PC-9 (cell line): Measurements from ENCODE around the gene HERPUD2. TPM values are rescaled to one million over a fixed set of nuclear protein-coding genes. Genes with fewer than 3 reads are reported as not detected.

Source experiments
- BruUV-seq: library from RNA; stranded (reverse); fragments of 400-500 nt; replicated peaks from 2 replicates; lab custom pipeline; 2021; lab: Mats Ljungman, UMichigan
- CTCF ChIA-PET: fragments of 300-600 bp; sonication (Branson Sonifier 250); formaldehyde crosslinking; loops from one replicate; lab custom pipeline; 2022; ENCODE audit warnings: antibody characterized with exemption; lab: Charles Lee
- POLR2A ChIA-PET: fragments of 300-600 bp; sonication (Branson Sonifier 250); formaldehyde crosslinking; loops from one replicate; lab custom pipeline; 2022; ENCODE audit warnings: antibody characterized with exemption; ENCODE audit not compliant: unreplicated experiment; lab: Charles Lee
- DNase-seq, 2 experiments: peaks; one replicate each; pipeline versions ENCODE4 v3.0.0 to v3.0.0-alpha.2; 2015 to 2022; ENCODE audit warnings: mixed read lengths in 1 of 2
- H2AFZ ChIP-seq: fragments of 200-600 bp; sonication (generic); 2 replicates; pipeline ENCODE4 v1.8.1; 2017; ENCODE audit warnings: antibody characterized with exemption
- H3F3A ChIP-seq: fragments of 200-600 bp; sonication (generic); 2 replicates; pipeline ENCODE4 v1.8.1; 2017; ENCODE audit warnings: antibody characterized with exemption, mild to moderate bottlenecking, low read depth; ENCODE audit not compliant: insufficient read depth
- H3K27ac ChIP-seq: fragments of 200-600 bp; sonication (generic); 2 replicates; pipeline ENCODE4 v1.6.1; 2016; ENCODE audit warnings: mixed run types
- H3K27me3 ChIP-seq: fragments of 200-600 bp; sonication (generic); 2 replicates; pipeline ENCODE4 v1.6.1; 2016; ENCODE audit warnings: low read depth, mixed run types; ENCODE audit not compliant: insufficient read depth
- H3K36me3 ChIP-seq: fragments of 200-600 bp; sonication (generic); 2 replicates; pipeline ENCODE4 v1.6.1; 2016; ENCODE audit warnings: low read depth, mixed run types
- H3K4me1 ChIP-seq: fragments of 200-600 bp; sonication (generic); replicated peaks from 2 replicates; pipeline ENCODE4 v1.6.1; 2016; ENCODE audit warnings: mixed run types; ENCODE audit not compliant: insufficient read depth
- H3K4me2 ChIP-seq: fragments of 200-600 bp; sonication (generic); 2 replicates; pipeline ENCODE4 v1.6.1; 2017; ENCODE audit warnings: mixed run types
- H3K4me3 ChIP-seq: fragments of 200-600 bp; sonication (generic); 2 replicates; pipeline ENCODE4 v1.6.1; 2016; ENCODE audit warnings: mixed run types
- H3K79me2 ChIP-seq: fragments of 200-600 bp; sonication (generic); 2 replicates; pipeline ENCODE4 v1.6.1; 2017; ENCODE audit warnings: low read depth, mixed run types
- H3K9me2 ChIP-seq: fragments of 200-600 bp; sonication (generic); 2 replicates; pipeline ENCODE4 v1.8.1; 2017; ENCODE audit warnings: mild to moderate bottlenecking; ENCODE audit not compliant: insufficient read depth
- H3K9me3 ChIP-seq: fragments of 200-600 bp; sonication (generic); 2 replicates; pipeline ENCODE4 v1.8.1; 2016; ENCODE audit warnings: low read depth; ENCODE audit not compliant: insufficient read depth
- H4K20me1 ChIP-seq: fragments of 200-600 bp; sonication (generic); 2 replicates; pipeline ENCODE4 v1.8.1; 2017; ENCODE audit not compliant: insufficient read depth
- CTCF ChIP-seq: fragments of 200-600 bp; sonication (generic); conservative IDR thresholded peaks from 2 replicates; pipeline ENCODE4 v1.6.1; 2017; ENCODE audit warnings: mixed run types, antibody characterized with exemption, mild to moderate bottlenecking, moderate library complexity
- EZH2 ChIP-seq: fragments of 200-600 bp; sonication (generic); IDR thresholded peaks from 2 replicates; pipeline ENCODE4 v1.8.0; 2017; ENCODE audit warnings: antibody characterized with exemption, low read depth
- intact Hi-C: fragments of 100-400 bp; cut with micrococcal nuclease; formaldehyde crosslinking; loops from one replicate; pipeline ENCODE4 v1.10.0; 2022; ENCODE audit not compliant: unreplicated experiment
- total RNA-seq: library from RNA; stranded (reverse); gene quantifications from 2 replicates; pipeline ENCODE4 v1.2.3, GENCODE V29; 2021

Gene HERPUD2
- total RNA-seq, 1 experiment from 2014 or later: 53.4 TPM

DNA sequence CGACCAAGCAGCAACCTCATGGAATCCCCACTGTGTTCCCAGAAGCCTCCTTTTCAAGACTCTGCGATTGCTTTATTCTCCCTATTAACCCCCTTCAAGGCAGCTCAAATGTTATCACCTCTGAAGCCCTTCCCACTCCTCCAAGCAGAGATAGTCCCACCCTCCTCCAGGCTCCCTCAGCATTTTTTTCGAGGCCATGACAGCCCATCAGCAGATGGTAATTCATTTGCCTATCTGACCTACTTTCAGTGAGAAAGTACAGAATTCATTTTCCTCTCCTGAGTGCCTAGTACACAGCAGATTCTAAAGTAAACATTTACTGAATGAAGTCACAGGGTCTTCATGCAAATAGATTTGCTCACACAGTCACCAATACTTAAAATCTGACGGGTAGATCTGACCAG lies 47.8 kb downstream of the HERPUD2 start:
- Histone ChIP-seq H3K4me2 (no peak overlapping the region), H2AFZ (no peak overlapping the region), H3K9me2 (no peaks in the 10 kb centered on the region), H3K9me3 (peaks cover under 1% of the 10 kb centered on the region; the same call in 1 of the 2 replicates), H3K79me2 (peaks cover 12% of the 10 kb centered on the region), H3K27me3 (no peaks in the 10 kb centered on the region), H3F3A (no peaks in the 10 kb centered on the region; the same call in 1 of the 2 replicates), H3K4me3 (no peak overlapping the region), H4K20me1 (peaks cover 8% of the 10 kb centered on the region), H3K4me1 (no peaks in the 10 kb centered on the region), H3K27ac (no peak overlapping the region), H3K36me3 (peaks cover 2% of the 10 kb centered on the region; the same call in 1 of the 2 replicates)
- no peak for DNase-seq
- TF ChIP-seq EZH2 (no peak), CTCF (no peak)
- intact Hi-C loops: no loop called here
- ChIA-PET POLR2A (no interaction called here), CTCF (no interaction called here)
- BruUV-seq: no TSS peak

- peaks cover 11% of the 10 kb centered on the region for H4K20me1 ChIP-seq
- intact Hi-C loops: no loop called here
- TF ChIP-seq EZH2 (no peak), CTCF (no peak)
- H3K36me3 ChIP-seq: no peaks in the 10 kb centered on the region
- no peaks in the 10 kb centered on the region; the same call in 1 of the 2 replicates for H3F3A ChIP-seq
- no peaks in the 10 kb centered on the region for H3K4me1 ChIP-seq
- no peak overlapping the region for H3K4me3 ChIP-seq
- no peaks in the 10 kb centered on the region for H3K27me3 ChIP-seq
- H3K27ac ChIP-seq: no peak overlapping the region
- H2AFZ ChIP-seq: no peak overlapping the region
- no peaks in the 10 kb centered on the region for H3K9me2 ChIP-seq
- peaks cover 11% of the 10 kb centered on the region for H3K79me2 ChIP-seq
- no peaks in the 10 kb centered on the region for H3K9me3 ChIP-seq
- POLR2A ChIA-PET: no interaction called here
- CTCF ChIA-PET: no interaction called here
- no peak for DNase-seq
- BruUV-seq: no TSS peak
- no peak overlapping the region for H3K4me2 ChIP-seq
Measured at GRCh38 chr7:35646289-35647023, 48.5 kb downstream of the HERPUD2 start.

DNA sequence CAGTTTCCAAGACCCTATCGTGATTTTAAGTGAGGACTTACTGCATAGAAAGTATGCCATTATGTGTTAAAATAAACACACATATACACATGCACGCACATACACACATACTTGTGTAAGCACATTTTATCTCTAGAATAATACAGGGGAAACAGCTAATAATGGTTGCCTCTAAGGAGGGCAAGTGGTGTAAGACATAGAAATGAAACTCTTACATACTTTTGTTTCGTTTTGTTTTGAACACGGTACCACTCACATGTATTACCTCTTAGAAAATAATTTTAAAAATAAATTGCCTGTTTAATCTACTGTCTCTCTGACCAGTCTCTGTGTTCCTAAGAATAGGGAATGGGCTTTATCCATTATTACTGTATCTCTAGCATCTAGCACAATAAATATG lies 49.2 kb downstream of the HERPUD2 start:
- H3K36me3 ChIP-seq: no peaks in the 10 kb centered on the region
- H3K79me2 ChIP-seq: peaks cover 3% of the 10 kb centered on the region; the same call in 1 of the 2 replicates
- H3K9me2 ChIP-seq: no peaks in the 10 kb centered on the region
- DNase-seq: no peak
- intact Hi-C loops: no loop called here
- H4K20me1 ChIP-seq: peaks cover 13% of the 10 kb centered on the region
- ChIA-PET CTCF (no interaction called here), POLR2A (no interaction called here)
- BruUV-seq: no TSS peak
- H3F3A ChIP-seq: no peaks in the 10 kb centered on the region; the same call in 1 of the 2 replicates
- H3K27ac ChIP-seq: no peak overlapping the region
- H2AFZ ChIP-seq: no peak overlapping the region
- H3K9me3 ChIP-seq: no peaks in the 10 kb centered on the region
- no peak overlapping the region for H3K4me3 ChIP-seq
- no peak for TF ChIP-seq CTCF
- no peak for TF ChIP-seq EZH2
- H3K4me1 ChIP-seq: no peaks in the 10 kb centered on the region
- H3K4me2 ChIP-seq: no peak overlapping the region
- H3K27me3 ChIP-seq: no peaks in the 10 kb centered on the region
